NB4 (cell line): ENCODE data around the gene TWF1.

Experiments used
- CTCF ChIP-seq: IDR thresholded peaks from one replicate; pipeline ENCODE4 v1.5.1; 2012; ENCODE audit warnings: low read depth, low read length
- MAX ChIP-seq: IDR thresholded peaks from 2 replicates; pipeline ENCODE4 v1.6.1; 2011; ENCODE audit warnings: low read depth, low read length
- MYC ChIP-seq: IDR thresholded peaks from 2 replicates; pipeline ENCODE4 v1.6.1; 2011; ENCODE audit warnings: low read depth, low read length
- POLR2A ChIP-seq: IDR thresholded peaks from 2 replicates; pipeline ENCODE4 v1.6.1; 2011; ENCODE audit warnings: mild to moderate bottlenecking; ENCODE audit not compliant: insufficient read length; ENCODE audit errors: extremely low read depth

DNA sequence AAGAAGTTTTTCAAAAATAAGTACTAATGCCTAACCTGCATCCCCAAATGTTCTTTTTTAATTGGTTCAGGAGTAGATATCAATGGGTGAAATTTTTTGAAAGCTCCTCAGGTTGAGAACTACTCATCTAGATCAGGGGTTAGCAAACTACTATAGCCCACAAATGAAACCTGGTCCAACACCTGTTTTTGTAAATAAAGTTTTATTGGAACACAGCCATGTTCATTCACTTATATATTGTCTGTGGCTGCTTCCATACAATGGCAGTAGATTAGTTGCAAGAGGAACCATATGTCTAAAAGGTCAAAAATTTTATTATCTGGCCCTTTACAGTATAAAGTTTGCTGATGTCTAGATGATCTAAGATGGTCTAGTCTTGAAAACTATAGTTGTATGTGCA, 61.3 kb downstream of the TWF1 start:
- TF ChIP-seq CTCF: no peak
- TF ChIP-seq MAX: no peak
- no peak for TF ChIP-seq POLR2A
- TF ChIP-seq MYC: no peak
